WI38 (cell line): Measurements from ENCODE around the gene MYO9A.

Experiments used
- H3K4me3 ChIP-seq: 2 replicates; pipeline ENCODE4 v1.5.1; 2011; ENCODE audit warnings: low read depth, mild to moderate bottlenecking, control low read depth, low read length
- TF ChIP-seq, protein P1 (sequence below): IDR thresholded peaks from 2 replicates; pipeline ENCODE4 v1.5.1; 2012; ENCODE audit warnings: low read depth, mild to moderate bottlenecking, control low read depth, low read length

MYO9A gene

DNA sequence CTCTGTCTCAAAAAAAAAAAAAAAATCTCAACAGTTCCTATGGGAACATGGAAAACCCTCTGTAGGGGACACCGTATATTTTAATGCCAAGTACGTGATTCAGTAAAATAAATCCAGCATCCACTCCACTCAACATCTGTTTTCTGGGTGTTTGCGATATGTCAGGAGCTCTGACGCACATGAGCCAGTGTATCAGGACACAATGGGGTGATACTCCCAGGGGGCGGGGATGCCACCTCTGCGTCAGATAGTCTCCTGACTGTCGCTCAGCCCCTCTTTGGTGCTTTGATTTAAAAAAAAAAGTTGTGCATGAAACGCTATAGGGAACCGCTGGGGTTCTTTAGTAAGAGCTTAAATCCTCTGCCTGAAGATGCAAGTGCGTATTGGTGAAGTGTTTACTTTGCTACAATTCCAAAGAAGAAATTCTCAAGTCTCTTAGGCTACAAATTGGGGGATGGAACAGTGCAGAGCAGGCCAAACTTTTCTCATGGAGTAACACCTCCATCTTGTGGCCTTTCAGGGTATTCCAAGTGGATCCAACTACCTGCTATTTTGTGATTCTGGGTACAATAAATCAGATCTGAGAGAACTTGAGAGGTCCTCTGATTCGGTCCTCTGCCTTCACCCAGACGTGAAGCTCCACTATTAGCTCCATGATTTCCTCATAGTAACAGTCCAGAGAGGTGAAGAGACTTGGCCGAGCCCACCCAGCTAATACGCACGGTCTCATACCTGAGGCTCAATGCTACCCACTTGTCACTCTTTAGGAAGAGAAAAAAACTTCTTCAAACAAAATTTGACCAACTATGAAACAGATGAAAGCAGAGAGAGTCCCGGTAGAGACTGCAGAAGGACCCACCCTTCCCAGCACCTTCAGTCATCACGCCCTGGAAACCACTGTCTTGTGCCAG, 316.9 kb downstream of the MYO9A start:
- TF ChIP-seq, protein P1, sequence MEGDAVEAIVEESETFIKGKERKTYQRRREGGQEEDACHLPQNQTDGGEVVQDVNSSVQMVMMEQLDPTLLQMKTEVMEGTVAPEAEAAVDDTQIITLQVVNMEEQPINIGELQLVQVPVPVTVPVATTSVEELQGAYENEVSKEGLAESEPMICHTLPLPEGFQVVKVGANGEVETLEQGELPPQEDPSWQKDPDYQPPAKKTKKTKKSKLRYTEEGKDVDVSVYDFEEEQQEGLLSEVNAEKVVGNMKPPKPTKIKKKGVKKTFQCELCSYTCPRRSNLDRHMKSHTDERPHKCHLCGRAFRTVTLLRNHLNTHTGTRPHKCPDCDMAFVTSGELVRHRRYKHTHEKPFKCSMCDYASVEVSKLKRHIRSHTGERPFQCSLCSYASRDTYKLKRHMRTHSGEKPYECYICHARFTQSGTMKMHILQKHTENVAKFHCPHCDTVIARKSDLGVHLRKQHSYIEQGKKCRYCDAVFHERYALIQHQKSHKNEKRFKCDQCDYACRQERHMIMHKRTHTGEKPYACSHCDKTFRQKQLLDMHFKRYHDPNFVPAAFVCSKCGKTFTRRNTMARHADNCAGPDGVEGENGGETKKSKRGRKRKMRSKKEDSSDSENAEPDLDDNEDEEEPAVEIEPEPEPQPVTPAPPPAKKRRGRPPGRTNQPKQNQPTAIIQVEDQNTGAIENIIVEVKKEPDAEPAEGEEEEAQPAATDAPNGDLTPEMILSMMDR = peak; percentile 66

DNA sequence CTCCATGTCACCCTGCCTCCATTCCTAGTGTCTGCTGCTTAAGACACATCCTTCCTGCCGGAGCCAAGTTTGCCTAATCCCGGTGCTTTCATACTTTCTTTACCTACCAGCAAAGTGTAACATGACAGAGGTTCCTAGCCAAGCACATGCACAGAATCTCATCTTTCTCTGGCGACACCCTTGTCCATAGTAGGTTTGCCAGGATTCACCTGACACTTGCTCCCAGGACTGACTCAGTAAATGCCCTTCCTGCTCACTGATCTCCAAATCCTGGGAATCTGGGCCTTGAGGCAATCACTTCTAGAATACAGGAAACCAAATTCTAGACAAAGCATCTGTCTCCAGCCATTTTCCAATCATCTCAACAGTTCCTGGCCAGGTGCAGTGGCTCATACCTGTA, 317.8 kb downstream of the MYO9A start:
- TF ChIP-seq, protein P1 = no peak

More for the DNA sequence above, 316.9 kb downstream of the MYO9A start:
- no peak overlapping the region for H3K4me3 ChIP-seq

DNA sequence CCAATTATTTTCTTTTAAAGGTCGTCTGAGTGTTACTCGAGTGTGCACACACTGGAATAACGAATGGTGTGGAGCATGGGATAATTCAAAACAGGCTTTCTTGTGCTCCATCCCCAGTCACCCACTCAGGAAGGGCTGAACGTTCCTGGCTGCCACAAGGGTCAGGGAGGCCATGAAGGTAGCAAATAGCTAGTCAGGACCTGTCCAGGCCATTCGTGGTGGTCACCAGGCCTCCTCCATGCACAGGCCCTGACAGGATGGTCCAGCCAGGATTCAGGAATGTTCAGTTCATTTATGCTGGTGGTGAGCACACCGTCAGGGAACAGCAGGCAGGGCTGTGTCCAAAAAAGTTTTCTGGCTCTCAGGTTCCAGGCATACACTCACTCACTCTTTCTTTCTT, 319.3 kb downstream of the MYO9A start:
- TF ChIP-seq, protein P1 = no peak
- no peak overlapping the region for H3K4me3 ChIP-seq

More for the DNA sequence above, 317.8 kb downstream of the MYO9A start:
- no peak overlapping the region for H3K4me3 ChIP-seq

DNA sequence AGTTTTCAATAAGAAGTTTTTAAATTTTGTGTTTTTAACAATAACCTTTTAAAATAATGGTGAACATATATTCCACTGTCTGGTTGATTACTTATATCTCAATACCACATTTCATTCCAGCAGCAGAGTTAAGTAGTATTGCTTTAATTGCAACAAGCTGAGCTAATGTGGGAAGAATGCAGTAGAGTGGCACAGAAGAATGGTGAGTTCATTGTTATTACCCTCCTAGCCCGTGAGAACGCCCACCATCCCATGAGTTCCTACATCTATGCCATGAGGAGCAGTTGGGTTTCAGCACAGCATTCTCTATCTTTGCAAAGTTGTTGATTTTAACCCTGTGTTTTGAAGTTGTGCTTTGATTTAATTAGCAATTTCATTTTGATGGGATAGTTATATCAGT, 325.4 kb downstream of the MYO9A start:
- TF ChIP-seq, protein P1 = no peak
- no peak overlapping the region for H3K4me3 ChIP-seq

DNA sequence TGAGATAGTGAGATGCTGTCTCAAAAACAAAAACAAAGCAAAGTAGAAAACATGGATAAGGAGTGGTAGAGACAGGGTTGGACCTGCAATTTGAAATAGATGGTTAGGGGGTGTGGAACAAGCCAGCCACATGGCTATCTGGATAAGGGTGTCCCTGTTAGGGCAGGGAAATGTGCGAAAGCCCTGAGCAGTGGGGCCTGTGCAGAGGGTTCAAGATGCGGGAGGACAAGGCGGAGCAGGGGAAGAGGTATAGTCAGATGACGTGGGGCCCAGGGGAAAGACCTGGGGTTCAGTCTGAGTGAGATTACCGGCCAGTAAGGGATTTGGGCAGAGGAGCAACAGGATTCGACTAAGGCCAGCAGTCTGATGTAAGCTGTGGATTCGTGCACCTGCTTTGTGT, 326.0 kb downstream of the MYO9A start:
- TF ChIP-seq, protein P1 = no peak
- H3K4me3 ChIP-seq = no peak overlapping the region

DNA sequence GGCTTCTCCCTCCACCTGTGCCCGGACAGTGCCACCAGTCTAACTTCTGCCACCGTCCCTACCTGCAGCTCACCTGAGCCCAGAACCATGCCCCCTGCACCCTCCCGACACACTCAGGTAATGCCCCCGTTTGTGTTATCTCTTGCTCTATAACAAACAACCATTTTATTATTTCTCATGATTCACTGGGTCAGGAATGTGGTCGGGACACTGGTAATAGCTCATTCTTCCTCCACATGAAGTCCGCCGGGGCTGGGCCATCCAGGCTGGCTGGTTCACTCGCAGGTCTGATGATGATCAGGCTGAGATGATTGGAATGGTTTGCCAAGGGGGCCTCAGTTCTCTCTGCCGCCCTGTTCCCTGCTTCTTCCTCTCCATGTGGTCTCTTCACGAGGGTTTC, 327.9 kb downstream of the MYO9A start:
- no peak overlapping the region for H3K4me3 ChIP-seq
- TF ChIP-seq, protein P1 = no peak

DNA sequence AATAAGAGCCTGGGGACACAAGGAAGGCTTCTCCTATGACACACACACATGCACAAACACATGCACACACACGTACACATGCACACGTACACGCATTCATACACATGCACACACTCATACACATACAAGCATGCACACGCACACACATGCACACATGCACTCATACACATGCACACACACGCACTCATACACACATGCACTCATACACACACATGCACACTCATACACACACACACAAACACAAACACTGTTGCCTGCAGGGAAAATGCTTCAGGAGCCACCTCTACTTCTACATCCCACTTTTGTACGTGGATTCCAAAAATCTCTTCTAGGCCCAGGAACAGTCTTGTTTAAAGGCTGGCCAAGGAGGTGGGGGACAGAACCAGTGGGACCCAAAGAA, 328.3 kb downstream of the MYO9A start:
- TF ChIP-seq, protein P1 = no peak
- no peak overlapping the region for H3K4me3 ChIP-seq
